Pancreas (tissue), 10 donors: ENCODE data around the gene NBEAL2. TPM values are rescaled to one million over a fixed set of nuclear protein-coding genes. Genes with fewer than 3 reads are reported as not detected.

Experiments
- ATAC-seq, 4 donors: fragments of 200-7000 bp; cut with Tn5 transposase; one replicate each; pipeline versions ENCODE4 v1.8.0 to v1.9.1; 2020; ENCODE audit warnings: mild to moderate bottlenecking in 4 of 4, moderate library complexity in 4 of 4
- DNase-seq, 6 donors: peaks; one replicate each; pipeline ENCODE4 v3.0.0-alpha.2; 2020
- FAIRE-seq: peaks from 2 replicates; lab custom pipeline; 2012; peaks lifted over from hg19 to GRCh38; lab: Jason Lieb, UNC
- H3K27ac ChIP-seq, 4 donors: fragments of 200-600 bp; sonication (generic); 1 replicate in 3 of 4; 2 replicates in 1 of 4; pipeline versions ENCODE4 v1.5.0 to v1.8.0; 2020
- H3K27me3 ChIP-seq, 4 donors: fragments of 200-600 bp; one replicate each; pipeline ENCODE4 v1.8.0; 2021
- H3K36me3 ChIP-seq, 3 donors: fragments of 200-600 bp; sonication (generic) in 1 of 3; one replicate each; pipeline versions ENCODE4 v1.5.0 to v1.8.0; 2020 to 2021
- H3K4me1 ChIP-seq, 3 donors: fragments of 200-600 bp; one replicate each; pipeline ENCODE4 v1.8.0; 2021
- H3K4me3 ChIP-seq, 4 donors: fragments of 200-600 bp; sonication (generic) in 2 of 4; one replicate each; pipeline versions ENCODE4 v1.5.0 to v1.8.0; 2020 to 2021
- H3K9me3 ChIP-seq, 4 donors: fragments of 200-600 bp; one replicate each; pipeline ENCODE4 v1.8.0; 2021
- WGBS, 2 donors: extraction: QIAGEN DNeasy Blood & Tissue Kit; methylation state at CpG; one replicate each; pipeline ENCODE4 v1.1.7; 2013; 5-methylcytosine and 5-hydroxymethylcytosine counted together
- intact Hi-C, 3 donors: fragments of 100-400 bp; cut with DNase I; formaldehyde crosslinking; loops; one replicate each; pipeline versions ENCODE4 v1.11.1 to v1.14.2; 2022
- polyA plus RNA-seq, 2 donors: library from polyadenylated mRNA; stranded (reverse); fragments of 200-250 nt; gene quantifications; one replicate each; pipeline ENCODE4 v1.2.3, GENCODE V29; 2013
- total RNA-seq, 6 donors: library from RNA; stranded (reverse); fragmentation: NEBNext Ultra II Directional in 4 of 6; extraction: Animal tissue kit (Norgen Biotek cat#: 25700) in 4 of 6; gene quantifications; one replicate each; pipeline versions ENCODE4 v1.2.1 to v1.2.4, GENCODE V29; 2021 to 2023
- TF ChIP-seq, protein P1 (sequence below), 4 donors: fragments of 200-600 bp; sonication (generic) in 3 of 4; IDR thresholded peaks; one replicate each; pipeline versions ENCODE4 v1.5.0 to v1.8.0; 2021; ENCODE audit warnings: antibody characterized with exemption in 4 of 4
- donor health status: healthy with polysubstance abuse.
- donor health status: DM: no; HTN: no; CAD: no; lungs with moderate emphysema.
- donor health status: DM: no; HTN: no; CAD: no.
- donor health status: control.
- donor health status: control.
- donor health status: Bipolar disorder and iron deficiency.
- donor health status: DM: yes; HTN: yes; CAD: no.
- donor health status: DM: no; HTN: no; CAD: no.
- donor health status: DM: no; HTN: no; CAD: no.
- donor health status: DM: yes; HTN: yes; CAD: no.

NBEAL2 gene
- total and polyA plus RNA-seq, 8 donors = 30.6 to 265 (median 46.0) TPM

DNA sequence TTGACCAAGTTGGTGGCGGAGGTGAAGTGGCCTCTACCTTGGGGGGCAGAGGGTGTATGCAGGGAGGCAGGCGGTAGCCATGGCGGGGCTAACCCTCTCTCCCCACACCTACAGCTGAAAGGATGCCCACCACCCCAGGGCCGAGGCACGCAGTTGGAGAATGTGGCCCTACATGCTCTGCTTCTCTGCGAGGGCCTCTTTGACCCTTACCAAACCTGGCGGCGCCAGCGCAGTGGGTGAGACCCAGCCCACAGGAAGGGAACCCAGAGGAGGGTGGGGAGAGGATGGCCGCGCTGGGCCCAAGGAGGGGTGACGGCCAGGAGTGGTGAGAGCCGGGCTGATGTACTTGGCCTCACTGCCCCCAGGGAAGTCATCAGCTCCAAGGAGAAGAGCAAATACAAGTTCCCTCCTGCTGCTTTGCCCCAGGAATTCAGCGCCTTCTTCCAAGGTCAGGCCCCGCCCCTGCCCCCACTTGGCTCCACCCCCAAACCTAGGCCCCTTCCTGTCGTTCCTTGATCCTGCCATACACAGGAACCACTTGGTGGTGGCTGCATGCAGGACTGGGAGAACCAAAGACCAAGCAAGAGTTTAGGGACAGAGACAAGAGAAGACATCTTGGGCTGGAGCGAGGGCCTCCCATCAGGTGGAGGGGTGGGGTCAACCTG is 9.8 kb downstream of the NBEAL2 start:
- TF ChIP-seq, protein P1, sequence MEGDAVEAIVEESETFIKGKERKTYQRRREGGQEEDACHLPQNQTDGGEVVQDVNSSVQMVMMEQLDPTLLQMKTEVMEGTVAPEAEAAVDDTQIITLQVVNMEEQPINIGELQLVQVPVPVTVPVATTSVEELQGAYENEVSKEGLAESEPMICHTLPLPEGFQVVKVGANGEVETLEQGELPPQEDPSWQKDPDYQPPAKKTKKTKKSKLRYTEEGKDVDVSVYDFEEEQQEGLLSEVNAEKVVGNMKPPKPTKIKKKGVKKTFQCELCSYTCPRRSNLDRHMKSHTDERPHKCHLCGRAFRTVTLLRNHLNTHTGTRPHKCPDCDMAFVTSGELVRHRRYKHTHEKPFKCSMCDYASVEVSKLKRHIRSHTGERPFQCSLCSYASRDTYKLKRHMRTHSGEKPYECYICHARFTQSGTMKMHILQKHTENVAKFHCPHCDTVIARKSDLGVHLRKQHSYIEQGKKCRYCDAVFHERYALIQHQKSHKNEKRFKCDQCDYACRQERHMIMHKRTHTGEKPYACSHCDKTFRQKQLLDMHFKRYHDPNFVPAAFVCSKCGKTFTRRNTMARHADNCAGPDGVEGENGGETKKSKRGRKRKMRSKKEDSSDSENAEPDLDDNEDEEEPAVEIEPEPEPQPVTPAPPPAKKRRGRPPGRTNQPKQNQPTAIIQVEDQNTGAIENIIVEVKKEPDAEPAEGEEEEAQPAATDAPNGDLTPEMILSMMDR (IDR thresholded peaks at IDR 0.05) = no peak
- no peak overlapping the region for H3K27ac ChIP-seq
- FAIRE-seq (no peak), DNase-seq (peak in 1 of 6 donors; percentile 50), ATAC-seq (no peak)
- WGBS, 2 donors = 83 to 84% methylated on average over 15 to 17 of the region's 17 CpGs
- H3K4me1 ChIP-seq = no peaks in the 10 kb centered on the region
- intact Hi-C loops = loop anchor here in 1 of 3 donors (10.0 kb wide), 1 partner anchor 284 kb away; the partner anchor contains the start of gene TMIE
- no peak overlapping the region for H3K4me3 ChIP-seq
- H3K9me3 ChIP-seq = no peaks in the 10 kb centered on the region
- H3K27me3 ChIP-seq = no peaks in the 10 kb centered on the region
- H3K36me3 ChIP-seq = peaks cover 0 to 16% (median 0%) of the 10 kb centered on the region in 3 donors

DNA sequence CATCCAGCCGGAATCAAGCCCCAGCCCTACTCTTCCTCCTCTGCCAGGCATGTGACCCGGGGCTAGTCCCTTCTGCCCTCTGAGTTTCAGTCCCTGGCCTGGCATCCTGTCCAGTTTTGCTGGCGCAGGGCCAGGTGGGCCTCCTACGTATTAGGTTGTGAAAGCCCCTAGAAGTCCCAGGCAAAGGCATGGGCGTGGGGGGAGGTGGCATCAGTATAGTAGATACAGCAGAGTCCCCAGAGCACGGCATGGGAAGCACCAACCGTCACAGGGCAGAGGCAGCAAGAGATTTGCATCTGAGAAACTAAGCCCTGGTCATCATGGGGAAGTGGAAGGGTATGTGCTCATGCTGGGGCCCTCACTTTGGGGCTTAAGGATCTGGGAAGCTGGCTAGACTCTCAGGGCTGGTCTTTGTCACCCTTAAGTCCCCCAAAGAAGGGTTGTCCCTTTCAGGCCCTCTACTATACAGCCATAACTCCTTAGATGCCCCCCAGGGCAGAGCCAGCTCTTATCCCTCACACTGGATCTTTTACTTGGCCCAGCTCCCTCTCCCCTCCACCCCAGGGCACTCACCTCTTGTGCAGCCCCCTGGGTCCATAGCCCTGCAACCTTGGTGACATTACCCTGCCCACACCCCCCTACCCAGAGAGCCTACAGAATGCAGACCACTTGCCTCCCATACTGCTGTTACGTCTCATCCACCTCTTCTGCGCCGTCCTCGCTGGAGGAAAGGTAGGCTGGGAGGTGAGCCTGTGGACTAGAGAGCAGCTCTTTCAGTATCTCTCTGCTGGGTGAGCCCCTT is 11.3 kb downstream of the NBEAL2 start:
- WGBS, 2 donors = 80 to 85% methylated on average over 11 of the region's 11 CpGs
- H3K4me3 ChIP-seq = no peak overlapping the region
- FAIRE-seq (no peak), ATAC-seq (peak in 1 of 4 donors; percentile 58), DNase-seq (peak in 3 of 6 donors; percentile 46 to 81 (median 54))
- intact Hi-C loops = no loop called here
- H3K9me3 ChIP-seq = no peaks in the 10 kb centered on the region
- no peaks in the 10 kb centered on the region for H3K27me3 ChIP-seq
- H3K27ac ChIP-seq = no peak overlapping the region
- TF ChIP-seq, protein P1 (IDR thresholded peaks at IDR 0.05) = no peak
- no peaks in the 10 kb centered on the region for H3K4me1 ChIP-seq
- peaks cover 0 to 26% (median 0%) of the 10 kb centered on the region in 3 donors for H3K36me3 ChIP-seq

DNA sequence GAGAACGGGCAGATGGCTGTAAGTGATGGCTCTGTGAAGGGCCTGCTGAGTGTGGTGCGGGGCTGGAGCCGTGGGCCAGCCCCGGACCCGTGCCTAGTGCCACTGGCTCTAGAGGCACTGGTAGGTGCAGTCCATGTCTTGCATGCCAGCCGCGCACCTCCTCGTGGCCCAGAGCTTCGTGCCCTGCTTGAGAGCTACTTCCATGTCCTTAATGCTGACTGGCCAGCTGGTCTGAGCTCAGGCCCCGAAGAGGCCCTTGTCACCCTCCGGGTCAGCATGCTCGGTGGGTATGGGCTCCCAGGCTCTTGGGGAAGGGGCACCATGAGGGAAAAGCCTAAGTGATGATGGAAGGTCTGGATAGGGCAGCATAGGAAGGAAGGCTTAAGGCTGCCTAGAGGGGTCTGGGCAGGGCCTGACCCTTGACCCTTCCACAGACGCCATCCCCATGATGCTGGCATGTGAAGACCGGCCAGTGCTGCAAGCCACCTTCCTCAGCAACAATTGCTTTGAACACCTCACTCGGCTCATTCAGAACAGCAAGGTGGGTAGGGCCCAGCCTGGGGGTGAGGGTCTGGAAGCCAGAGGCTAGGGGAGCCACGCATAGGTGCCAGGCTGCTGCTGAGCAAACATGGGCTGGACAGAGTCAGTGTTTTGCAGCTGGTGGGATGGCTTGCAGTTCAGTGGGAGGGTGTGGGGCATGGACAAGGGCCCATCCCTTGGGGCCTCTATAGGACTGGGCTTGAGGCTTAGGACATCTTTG is 12.1 kb downstream of the NBEAL2 start:
- intact Hi-C loops = no loop called here
- Histone ChIP-seq H3K36me3 (peaks cover 0 to 26% (median 0%) of the 10 kb centered on the region in 3 donors), H3K4me1 (no peaks in the 10 kb centered on the region), H3K27ac (no peak overlapping the region), H3K27me3 (no peaks in the 10 kb centered on the region), H3K9me3 (no peaks in the 10 kb centered on the region), H3K4me3 (no peak overlapping the region)
- 88 to 90% methylated on average over 16 of the region's 16 CpGs for WGBS, 2 donors
- TF ChIP-seq, protein P1 (IDR thresholded peaks at IDR 0.05) = no peak
- DNase-seq = peak in 2 of 6 donors; percentile 10 to 64
- no peak for ATAC-seq
- no peak for FAIRE-seq

DNA sequence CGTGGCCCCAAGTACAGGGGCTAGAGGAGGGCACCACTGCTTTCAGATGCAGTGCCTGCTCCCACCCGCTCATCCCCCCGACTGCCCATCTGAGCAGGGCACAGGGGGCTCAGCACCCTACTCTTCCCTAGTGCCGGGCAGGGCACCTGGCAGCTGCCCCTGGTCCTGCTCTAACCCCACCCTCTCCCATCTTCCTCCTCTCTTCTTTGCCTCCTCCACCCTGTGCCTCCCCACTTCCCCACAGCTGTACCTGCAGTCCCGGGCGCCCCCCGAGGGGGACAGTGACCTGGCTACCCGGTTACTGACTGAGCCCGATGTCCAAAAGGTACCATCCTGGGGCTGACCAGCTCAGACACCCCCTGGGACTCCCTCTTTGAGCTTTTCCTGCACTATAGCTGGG is 12.8 kb downstream of the NBEAL2 start:
- intact Hi-C loops = no loop called here
- no peaks in the 10 kb centered on the region for H3K27me3 ChIP-seq
- no peak for ATAC-seq
- H3K4me1 ChIP-seq = no peaks in the 10 kb centered on the region
- peak in 2 of 6 donors; percentile 8 to 34 for DNase-seq
- TF ChIP-seq, protein P1 (IDR thresholded peaks at IDR 0.05) = no peak
- 81 to 89% methylated on average over 8 to 9 of the region's 9 CpGs for WGBS, 2 donors
- H3K4me3 ChIP-seq = no peak overlapping the region
- peaks cover 0 to 26% (median 0%) of the 10 kb centered on the region in 3 donors for H3K36me3 ChIP-seq
- FAIRE-seq = no peak
- no peak overlapping the region for H3K27ac ChIP-seq
- H3K9me3 ChIP-seq = no peaks in the 10 kb centered on the region
